PFSK-1 (cell line): ENCODE results near the gene LAMB1.

Source experiments
- POLR2AphosphoS5 ChIP-seq: IDR thresholded peaks from 2 replicates; pipeline ENCODE4 v1.6.1; 2012; ENCODE audit warnings: low read depth, mild to moderate bottlenecking, control low read depth, low read length, moderate library complexity
- SIN3A ChIP-seq: IDR thresholded peaks from 2 replicates; pipeline ENCODE4 v1.6.1; 2012; ENCODE audit warnings: mild to moderate bottlenecking, low read length, moderate library complexity, borderline replicate concordance; ENCODE audit not compliant: insufficient read depth
- TAF1 ChIP-seq: IDR thresholded peaks from 2 replicates; pipeline ENCODE4 v1.6.1; 2012; ENCODE audit warnings: low read length, control low read depth, borderline replicate concordance; ENCODE audit not compliant: insufficient read depth

GRCh38 chr7:107976620-107977019 lies 26.3 kb downstream of the LAMB1 start:
- TF ChIP-seq TAF1 (no peak), SIN3A (no peak), POLR2AphosphoS5 (no peak)
